COLO668 (cell line): ENCODE data around the gene FBXL7.

Experiments
- DNase-seq: peaks from one replicate; lab custom pipeline; 2025; ENCODE audit not compliant: unreplicated experiment; lab: John Stamatoyannopoulos, UW

FBXL7 gene

DNA sequence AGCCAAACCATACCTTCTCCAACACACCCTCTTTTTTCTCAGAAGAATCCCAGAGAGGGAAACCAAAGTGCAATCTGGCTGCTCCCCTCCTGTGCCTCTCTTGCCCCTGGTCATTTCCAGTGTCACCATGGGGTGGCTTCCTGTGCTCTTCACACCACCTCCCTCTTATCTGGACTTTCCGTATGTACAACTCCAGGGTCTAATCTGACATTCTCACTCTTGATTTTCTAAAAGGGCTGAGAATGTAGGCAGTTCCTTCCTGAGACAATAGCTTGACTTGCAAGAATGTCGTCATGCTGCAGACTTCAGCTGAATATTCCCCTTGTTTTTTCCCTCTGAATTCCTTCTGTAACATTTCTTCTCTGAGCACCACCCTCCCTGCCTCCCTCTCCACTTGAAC lies 110.2 kb downstream of the FBXL7 start:
- DNase-seq = no peak

- DNase-seq = no peak
These were observed 111.0 kb downstream of the FBXL7 start for GRCh38 chr5:15611008-15611407.

DNA sequence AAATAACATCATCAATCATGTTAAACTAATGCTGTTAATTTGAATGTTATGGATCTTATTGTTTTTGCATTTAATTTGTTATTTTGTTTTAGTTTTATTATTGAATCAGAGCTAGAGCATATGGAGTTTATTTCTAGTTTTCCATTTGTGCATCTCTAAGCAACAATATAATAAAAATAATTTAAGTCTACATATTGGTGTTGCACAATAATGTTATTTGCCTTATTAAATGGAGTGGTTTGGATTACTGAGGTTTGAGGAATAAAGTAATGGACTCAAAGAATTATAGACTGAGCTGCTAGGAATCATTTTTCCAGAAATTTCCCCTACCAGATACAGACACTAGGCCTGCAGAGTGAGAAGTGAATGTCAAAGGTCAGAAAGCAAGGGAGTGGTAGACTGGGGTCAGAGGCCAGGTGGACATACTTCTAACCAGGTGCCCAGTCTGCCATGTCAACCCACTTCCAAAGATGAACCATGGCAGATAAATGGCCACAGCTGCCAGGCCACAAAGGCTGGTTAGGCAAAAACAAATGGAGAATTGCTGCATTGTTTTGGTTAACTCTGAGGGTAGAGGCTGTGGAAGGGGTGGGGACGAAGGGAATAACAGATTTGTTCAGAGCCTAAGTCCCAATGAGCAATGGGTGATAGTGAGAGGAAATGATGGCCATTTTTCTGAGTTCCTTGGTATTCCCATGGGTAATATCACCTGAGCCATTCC lies 113.1 kb downstream of the FBXL7 start:
- DNase-seq = no peak

- DNase-seq = no peak
These were observed 114.7 kb downstream of the FBXL7 start for GRCh38 chr5:15614679-15615078.

DNA sequence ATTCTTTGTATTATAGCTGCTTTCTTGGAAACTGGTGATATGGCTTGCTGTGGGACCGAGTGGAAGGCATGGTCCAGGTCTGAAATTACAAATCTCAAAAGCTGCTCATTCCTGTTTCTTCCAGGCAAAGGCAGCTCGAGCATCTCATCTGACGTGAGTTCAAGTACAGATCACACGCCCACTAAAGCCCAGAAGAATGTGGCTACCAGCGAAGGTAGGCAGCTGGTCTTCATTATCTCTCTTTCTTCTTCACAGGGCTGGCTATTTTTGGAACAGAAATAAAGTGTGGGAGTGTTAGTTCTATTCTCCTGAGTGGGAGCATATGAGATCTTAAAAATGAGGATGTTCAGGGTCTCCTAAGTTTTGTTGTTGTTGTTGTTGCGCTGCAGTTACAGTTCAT lies 115.9 kb downstream of the FBXL7 start:
- no peak for DNase-seq

- no peak for DNase-seq
These were observed 119.0 kb downstream of the FBXL7 start for GRCh38 chr5:15618938-15619337.

- DNase-seq = no peak
These were observed 120.5 kb downstream of the FBXL7 start for GRCh38 chr5:15620501-15620900.

DNA sequence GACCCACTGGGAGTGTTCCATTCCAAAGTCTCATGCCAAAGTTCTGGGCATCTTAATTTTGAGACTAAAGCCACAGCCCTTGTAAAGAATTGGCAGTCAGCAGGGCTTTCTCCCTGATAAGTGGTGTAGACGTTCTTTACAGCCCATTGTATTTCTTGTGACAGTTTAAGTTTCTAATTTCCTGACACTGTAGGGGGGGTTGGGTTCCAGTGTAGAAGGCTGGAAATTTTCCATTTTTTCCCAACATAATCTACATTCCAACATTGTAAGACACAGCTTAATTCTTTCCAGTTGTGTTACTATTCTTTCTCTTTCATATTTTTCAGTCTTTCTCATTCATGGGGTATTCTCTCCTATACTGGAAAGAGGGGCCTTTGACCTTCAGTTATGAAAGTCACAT lies 121.1 kb downstream of the FBXL7 start:
- no peak for DNase-seq

DNA sequence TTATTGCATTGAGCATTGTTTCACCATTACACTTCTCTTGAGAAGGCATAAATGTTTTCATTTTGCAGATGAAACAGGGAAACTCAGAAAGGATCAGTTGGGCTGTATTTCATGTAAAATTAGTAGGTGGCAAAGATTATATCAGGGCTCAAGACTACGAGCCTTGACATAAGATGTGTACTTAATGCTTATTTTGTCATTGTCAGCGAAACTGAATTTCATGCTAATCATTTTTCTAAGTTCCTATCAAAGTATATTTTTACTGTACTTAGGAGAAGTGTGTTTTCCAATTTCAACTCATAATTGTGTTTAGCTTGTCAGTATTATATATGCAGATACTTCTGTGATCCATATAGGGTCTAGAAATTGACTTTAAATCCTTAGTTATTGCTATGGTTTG lies 123.8 kb downstream of the FBXL7 start:
- DNase-seq = no peak

GRCh38 chr5:15627109-15627508 lies 127.1 kb downstream of the FBXL7 start:
- DNase-seq = no peak

GRCh38 chr5:15627647-15628046 lies 127.7 kb downstream of the FBXL7 start:
- DNase-seq = no peak

DNA sequence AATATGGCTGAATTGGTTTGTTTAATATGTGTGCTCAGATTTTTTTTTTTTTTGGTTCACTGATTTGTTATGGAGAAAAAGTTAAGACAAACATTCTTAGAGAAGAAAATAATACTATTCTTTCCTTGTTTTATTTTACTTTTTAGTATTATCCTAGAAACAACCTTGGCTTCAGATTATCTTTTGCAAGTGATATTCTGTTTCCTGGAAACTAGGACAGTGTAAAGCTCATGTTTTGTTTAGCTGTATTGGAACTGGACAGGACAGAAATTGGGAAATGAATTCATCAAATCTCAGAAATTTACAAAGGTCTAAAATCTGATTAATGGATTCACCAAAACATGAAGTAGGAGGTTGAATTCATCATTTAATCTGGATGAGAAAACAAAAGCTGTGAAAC lies 130.5 kb downstream of the FBXL7 start:
- no peak for DNase-seq

- no peak for DNase-seq
These were observed 134.8 kb downstream of the FBXL7 start for GRCh38 chr5:15634591-15635288.

DNA sequence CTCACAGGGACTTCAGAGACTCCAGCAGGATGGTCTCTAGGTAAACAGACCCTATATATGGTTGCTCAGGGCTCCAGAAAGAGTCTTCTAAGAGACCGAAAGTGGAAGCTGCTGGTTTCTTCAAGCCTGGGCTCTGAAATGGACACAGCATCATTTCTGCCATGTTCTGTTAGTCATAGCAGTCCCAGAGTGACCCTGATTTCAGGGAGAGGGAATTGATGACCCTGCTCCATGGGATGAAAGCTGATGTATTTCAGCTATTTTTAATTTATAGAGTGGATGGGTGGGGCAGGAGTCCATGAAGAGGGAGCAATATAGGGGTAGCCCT lies 135.3 kb downstream of the FBXL7 start:
- no peak for DNase-seq

GRCh38 chr5:15637345-15637744 lies 137.4 kb downstream of the FBXL7 start:
- DNase-seq = no peak

- no peak for DNase-seq
These were observed 137.9 kb downstream of the FBXL7 start for GRCh38 chr5:15637886-15638285.

DNA sequence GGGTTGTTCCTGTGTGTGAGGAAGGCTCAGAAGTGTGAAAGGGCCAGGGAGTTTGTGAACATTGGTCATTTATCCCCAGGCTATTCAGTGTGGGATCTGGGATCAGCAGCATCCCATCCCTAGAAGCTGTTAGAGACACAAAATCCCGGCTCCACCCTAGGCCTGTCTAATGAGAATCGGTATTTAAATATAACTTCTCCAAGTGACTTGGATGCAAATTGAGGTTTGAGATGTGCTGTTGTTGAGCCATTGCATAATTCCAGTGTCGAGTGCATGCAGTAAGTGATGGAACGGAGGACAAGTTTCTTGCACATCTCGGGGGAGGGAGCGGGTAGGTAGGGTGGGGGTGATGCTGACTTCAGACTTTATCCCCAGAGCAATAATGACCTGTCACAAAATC lies 138.3 kb downstream of the FBXL7 start:
- DNase-seq = no peak

DNA sequence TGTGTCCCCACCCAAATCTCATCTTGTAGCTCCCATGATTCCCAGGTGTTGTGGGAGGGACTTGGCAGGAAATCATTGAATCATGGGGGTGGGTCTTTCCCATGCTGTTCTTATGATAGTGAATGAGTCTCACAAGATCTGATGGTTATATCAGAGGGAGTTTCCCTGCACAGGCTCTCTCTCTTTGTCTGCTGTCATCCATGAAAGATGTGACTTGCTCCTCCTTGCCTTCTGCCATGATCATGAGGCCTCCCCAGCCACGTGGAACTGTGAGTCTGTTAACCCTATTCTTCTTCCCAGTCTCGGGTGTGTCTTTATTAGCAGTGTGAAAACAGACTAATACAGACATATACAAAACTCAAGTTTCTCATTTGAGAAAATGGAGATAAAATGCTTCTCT lies 139.3 kb downstream of the FBXL7 start:
- DNase-seq = no peak

DNA sequence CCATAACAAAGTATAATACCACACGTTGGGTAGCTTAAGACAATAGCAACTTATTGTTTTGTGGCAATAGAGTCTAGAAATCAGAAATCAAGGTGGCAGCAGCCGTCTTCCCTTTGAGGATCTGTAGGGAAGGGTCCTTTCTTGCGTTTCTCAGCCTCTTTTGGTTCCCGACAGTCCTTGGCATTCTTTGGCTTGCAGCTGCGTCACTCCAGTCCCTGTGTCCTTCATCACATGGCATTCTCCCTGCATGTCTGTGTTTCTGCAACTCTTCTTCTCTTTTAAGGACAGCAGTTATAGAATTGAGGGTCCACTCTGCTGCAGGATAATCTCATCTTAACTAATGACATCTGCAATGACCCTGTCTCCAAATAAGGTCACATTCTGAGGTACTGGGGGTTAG lies 140.1 kb downstream of the FBXL7 start:
- no peak for DNase-seq

- no peak for DNase-seq
These were observed 143.8 kb downstream of the FBXL7 start for GRCh38 chr5:15643731-15644130.

- DNase-seq = no peak
These were observed 145.6 kb downstream of the FBXL7 start for GRCh38 chr5:15645381-15646160.

GRCh38 chr5:15646371-15646770 lies 146.4 kb downstream of the FBXL7 start:
- DNase-seq = no peak
